ENCODE measurements around the gene DSCAML1. TPM values are rescaled to one million over a fixed set of nuclear protein-coding genes. Genes with fewer than 3 reads are reported as not detected.

The DSCAML1 gene
- total and polyA plus RNA-seq, 2 of the 8 experiments (the other 6 are each of a cell fraction or from before 2014, with no cell fraction given), result 0.19 to 0.24 TPM

DNA sequence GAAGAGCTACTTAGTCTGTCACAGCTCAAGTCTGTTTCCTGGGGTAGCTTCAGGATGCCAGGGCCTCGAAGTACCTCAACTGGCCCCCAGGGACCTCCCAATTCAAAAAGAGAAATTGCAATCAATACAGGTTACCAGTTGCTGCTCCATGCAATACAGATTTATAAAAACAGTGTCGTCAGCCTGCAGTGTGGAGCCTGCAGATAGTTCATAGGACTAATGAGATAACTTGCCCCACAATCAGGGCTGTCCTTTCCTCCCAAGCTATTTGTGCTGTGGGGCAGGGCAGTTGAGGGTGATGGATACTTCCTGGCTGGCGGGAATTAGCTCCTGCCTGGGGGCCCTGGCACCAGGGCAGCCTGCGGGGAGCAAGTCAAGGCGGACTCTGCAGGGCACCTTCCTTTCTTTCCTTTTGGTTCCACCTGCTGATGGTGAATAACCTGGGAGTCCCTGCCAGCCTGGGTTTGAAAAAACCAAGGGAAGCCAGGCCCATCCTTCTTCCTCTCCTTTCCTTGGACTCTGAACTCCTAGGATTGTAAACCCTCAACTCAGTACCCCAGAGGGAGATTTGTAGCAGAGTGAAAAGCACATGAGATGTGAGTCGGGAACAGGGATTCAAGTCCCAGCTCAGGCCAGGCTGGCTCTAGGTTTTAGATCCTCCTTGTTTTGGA is 252.8 kb downstream of the DSCAML1 start:
- Histone ChIP-seq H3K56ac (replicated peaks; ENCODE audit: insufficient read length, low read depth, low read length) (no peak overlapping the region), H3K14ac (ENCODE audit: insufficient read length) (no peak overlapping the region), H2BK20ac (ENCODE audit: low read length) (no peak overlapping the region), H3K4ac (replicated peaks; ENCODE audit: insufficient read length, low read depth, low read length) (no peak overlapping the region), H3K18ac (ENCODE audit: extremely low read depth, low read length) (no peak overlapping the region), H4K5ac (ENCODE audit: insufficient read length, low read depth, low read length) (no peak overlapping the region), H3K36me3 (ENCODE audit: control insufficient read depth in 2 of 4, insufficient read depth in 4 of 4, low read length in 3 of 4) (no peaks in the 10 kb centered on the region), H3K27ac (ENCODE audit: low read depth, low read length) (no peak overlapping the region), H3K23ac (ENCODE audit: insufficient read length) (no peak overlapping the region), H3K79me1 (ENCODE audit: low read depth, low read length) (no peaks in the 10 kb centered on the region), H3K9ac (replicated peaks in 1 of 4; ENCODE audit: extremely low read depth in 1 of 4, low read depth in 3 of 4, low read length in 3 of 4) (no peak overlapping the region), H3K4me2 (ENCODE audit: insufficient read depth in 1 of 2, low read depth in 2 of 2, low read length in 2 of 2) (no peak overlapping the region), H3K4me1 (replicated peaks in 1 of 4; ENCODE audit: control insufficient read depth in 3 of 4, insufficient read depth in 4 of 4, low read length in 3 of 4) (peaks cover 4 to 19% (median 12%) of the 10 kb centered on the region in 4 experiments), H4K8ac (ENCODE audit: extremely low read depth, insufficient read depth, low read length) (no peak overlapping the region), H2BK120ac (replicated peaks; ENCODE audit: low read depth, low read length) (no peak overlapping the region), H4K91ac (replicated peaks; ENCODE audit: insufficient read length, low read length) (no peak overlapping the region), H4K20me1 (replicated peaks in 1 of 2; ENCODE audit: control insufficient read depth in 1 of 2, insufficient read depth in 2 of 2, low read length in 2 of 2) (no peaks in the 10 kb centered on the region), H2BK15ac (ENCODE audit: low read length) (no peak overlapping the region), H3K4me3 (ENCODE audit: extremely low read depth in 1 of 4, insufficient read depth in 2 of 4, low read depth in 3 of 4, low read length in 4 of 4) (no peak overlapping the region), H3K79me2 (ENCODE audit: control insufficient read depth in 1 of 2, insufficient read depth in 2 of 2, low read length in 2 of 2) (no peaks in the 10 kb centered on the region), H3K27me3 (replicated peaks in 1 of 4; ENCODE audit: control insufficient read depth in 3 of 4, extremely low read depth in 1 of 4, insufficient read depth in 3 of 4, low read length in 3 of 4) (peaks cover 0 to 6% (median 0%) of the 10 kb centered on the region in 4 experiments; a peak in 3 of 7 replicates), H2AK5ac (ENCODE audit: low read depth, low read length) (no peak overlapping the region), H2BK12ac (ENCODE audit: low read depth, low read length) (no peak overlapping the region), H3K9me3 (ENCODE audit: insufficient read depth in 2 of 2, low read depth in 1 of 2, low read length in 1 of 2) (no peaks in the 10 kb centered on the region), H3K23me2 (ENCODE audit: low read depth, low read length) (no peaks in the 10 kb centered on the region; the same call in 1 of the 2 replicates), H2BK5ac (ENCODE audit: low read depth, low read length) (no peak overlapping the region), H2AFZ (ENCODE audit: low read length) (no peak overlapping the region)
- ChIA-PET POLR2A (ENCODE audit: partially characterized antibody) (interaction anchor here (1.0 kb wide), 1 partner anchor 64 kb away, joined by 3 read pairs; no protein-coding TSS in a partner anchor), CTCF (ENCODE audit: partially characterized antibody) (interaction anchor here (1.0 to 1.9 kb wide), 6 partner anchors 11 to 71 kb away, joined by 3 to 5 read pairs (median 4); no protein-coding TSS in a partner anchor)
- no peak for DNase-seq (ENCODE audit: low read depth in 1 of 2, low spot score in 2 of 2)
- FAIRE-seq, result no peak
- 89% methylated on average over 6 of the region's 6 CpGs; no CpG with 5 or more reads in 1 of the 2 experiments for WGBS, 2 experiments (ENCODE audit: extremely low coverage in 1 of 2, insufficient coverage in 1 of 2, insufficient read length in 1 of 2, insufficient replicate concordance in 2 of 2, low coverage in 1 of 2, low lambda C conversion rate in 2 of 2, missing lambda C conversion rate in 1 of 2)
- no peak for TF ChIP-seq SIN3A (conservative IDR thresholded peaks at IDR 0.05 in 1 of 2, IDR thresholded peaks at IDR 0.05 in 1 of 2; ENCODE audit: low read depth in 1 of 2, low read length in 2 of 2)
- no peak for TF ChIP-seq CBX8 (IDR thresholded peaks at IDR 0.05; ENCODE audit: borderline replicate concordance, low read depth, low read length)
- no peak for TF ChIP-seq SRF (IDR thresholded peaks at IDR 0.05; ENCODE audit: low read depth, low read length)
- no peak for TF ChIP-seq TAF7 (optimal IDR thresholded peaks at IDR 0.05; ENCODE audit: borderline replicate concordance, low read depth, low read length)
- no peak for TF ChIP-seq TEAD4 (IDR thresholded peaks at IDR 0.05; ENCODE audit: low read depth, low read length)

All from H1 (cell line).